HEK293 (cell line): ENCODE results near the gene THAP4.

Experiments
- CTCF ChIA-PET: fragments of 350-600 bp; formaldehyde crosslinking; extraction: SDS; loops from one replicate; lab custom pipeline; 2021; ENCODE audit warnings: antibody characterized with exemption; lab: Yijun Ruan, JAX
- POLR2A ChIA-PET: fragments of 300-600 bp; formaldehyde crosslinking; extraction: SDS; loops from one replicate; lab custom pipeline; 2020; ENCODE audit warnings: antibody characterized with exemption, inconsistent platforms; lab: Yijun Ruan, JAX
- H3K27ac ChIP-seq: fragments of 200-500 bp; sonication (Bioruptor generic); 2 replicates; pipeline ENCODE4 v1.5.1; 2014; ENCODE audit warnings: low read depth, low read length, control low read depth, inconsistent platforms; ENCODE audit errors: extremely low read depth
- H3K36me3 ChIP-seq, 2 experiments: fragments of 200-500 bp in 1 of 2; sonication (Bioruptor generic) in 1 of 2; 1 replicate in 1 of 2; 2 replicates in 1 of 2; pipeline ENCODE4 v1.5.1; 2014 to 2017; ENCODE audit warnings: inconsistent platforms in 2 of 2, low read length in 2 of 2; ENCODE audit not compliant: control insufficient read depth in 2 of 2, insufficient read depth in 1 of 2
- H3K4me1 ChIP-seq: fragments of 200-500 bp; sonication (Bioruptor generic); 2 replicates; pipeline ENCODE4 v1.5.1; 2014; ENCODE audit warnings: mild to moderate bottlenecking, low read length, inconsistent platforms; ENCODE audit not compliant: control insufficient read depth, insufficient read depth
- H3K4me3 ChIP-seq: 2 replicates; pipeline ENCODE4 v1.5.1; 2011; ENCODE audit warnings: low read depth, mild to moderate bottlenecking, control low read depth, low read length, moderate library complexity
- H3K9me3 ChIP-seq: fragments of 200-500 bp; sonication (Bioruptor generic); 2 replicates; pipeline ENCODE4 v1.5.1; 2014; ENCODE audit warnings: low read depth, low read length, inconsistent platforms; ENCODE audit not compliant: control insufficient read depth, insufficient read depth
- GLI2 ChIP-seq: fragments of 450-650 bp; formaldehyde crosslinking; IDR thresholded peaks from 2 replicates; pipeline ENCODE4; 2017; ENCODE audit warnings: missing biosample characterization, missing genetic modification characterization, low read depth, borderline replicate concordance
- GLIS2 ChIP-seq: fragments of 450-650 bp; formaldehyde crosslinking; IDR thresholded peaks from 2 replicates; pipeline ENCODE4 v1.5.1; 2016; ENCODE audit warnings: missing biosample characterization, missing genetic modification characterization
- SP7 ChIP-seq: fragments of 450-650 bp; formaldehyde crosslinking; IDR thresholded peaks from 2 replicates; pipeline ENCODE4 v1.5.1; 2016; ENCODE audit warnings: missing biosample characterization, missing genetic modification characterization
- ZBTB1 ChIP-seq: fragments of 450-650 bp; formaldehyde crosslinking; IDR thresholded peaks from 2 replicates; pipeline ENCODE4 v1.5.1; 2016; ENCODE audit warnings: missing biosample characterization, missing genetic modification characterization
- ZNF140 ChIP-seq: fragments of 450-650 bp; formaldehyde crosslinking; IDR thresholded peaks from 2 replicates; pipeline ENCODE4 v1.5.1; 2016; ENCODE audit warnings: missing biosample characterization, missing genetic modification characterization
- ZNF146 ChIP-seq: fragments of 450-650 bp; formaldehyde crosslinking; IDR thresholded peaks from 2 replicates; pipeline ENCODE4 v1.5.1; 2016; ENCODE audit warnings: missing biosample characterization, missing genetic modification characterization
- ZNF37A ChIP-seq: fragments of 450-650 bp; IDR thresholded peaks from 2 replicates; pipeline ENCODE4 v1.5.1; 2018; ENCODE audit warnings: missing biosample characterization, missing genetic modification characterization
- ZNF404 ChIP-seq: fragments of 450-650 bp; formaldehyde crosslinking; IDR thresholded peaks from 2 replicates; pipeline ENCODE4 v1.5.1; 2017; ENCODE audit warnings: missing biosample characterization, missing genetic modification characterization
- ZNF558 ChIP-seq: fragments of 450-650 bp; formaldehyde crosslinking; IDR thresholded peaks from 2 replicates; pipeline ENCODE4 v1.5.1; 2016; ENCODE audit warnings: missing biosample characterization, missing genetic modification characterization
- ZNF664 ChIP-seq: fragments of 450-650 bp; formaldehyde crosslinking; IDR thresholded peaks from 2 replicates; pipeline ENCODE4 v1.5.1; 2016; ENCODE audit warnings: missing biosample characterization, missing genetic modification characterization
- TF ChIP-seq, protein P1 (sequence below): fragments of 450-650 bp; formaldehyde crosslinking; IDR thresholded peaks from 2 replicates; pipeline ENCODE4 v1.5.1; 2016; ENCODE audit warnings: missing biosample characterization, missing genetic modification characterization

The THAP4 gene

DNA sequence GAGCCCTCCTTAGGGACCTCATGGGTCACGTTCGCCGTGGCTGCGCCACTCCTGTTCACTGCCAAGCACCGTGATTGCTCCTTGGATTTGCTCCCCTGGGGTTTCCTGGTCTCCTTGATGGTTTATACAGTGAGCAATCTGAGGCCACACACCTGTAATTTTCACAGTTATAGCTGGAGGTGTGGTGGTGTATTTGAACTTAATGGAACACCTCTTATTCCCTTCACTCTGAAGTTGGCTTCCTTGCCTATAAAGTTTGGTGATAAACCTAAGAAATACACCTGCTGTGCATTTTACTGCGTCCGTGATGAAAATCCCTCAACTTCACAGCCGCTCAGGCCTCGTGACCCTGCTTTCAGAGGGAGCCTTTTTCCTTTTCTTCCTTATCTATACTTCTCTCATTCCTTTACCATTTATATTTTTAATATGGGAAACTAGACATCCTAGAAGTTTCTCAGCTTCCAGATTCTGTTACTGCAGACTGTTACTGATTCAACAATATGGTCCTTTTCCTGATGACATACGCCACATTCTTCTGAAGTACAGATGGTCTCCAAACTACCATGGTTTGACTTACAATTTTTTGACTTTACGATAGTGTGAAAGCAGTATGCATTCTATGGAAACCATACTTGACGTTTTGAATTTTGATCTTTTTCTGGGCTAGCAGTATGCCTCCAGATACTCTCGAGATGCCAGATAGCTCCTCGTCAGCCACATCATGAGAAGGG, 9.1 kb upstream of the THAP4 start:
- POLR2A ChIA-PET, result interaction anchor here (0.5 kb wide), 1 partner anchor 179 kb away, joined by 6 read pairs; no protein-coding TSS in a partner anchor
- Histone ChIP-seq H3K4me1 (no peaks in the 10 kb centered on the region), H3K27ac (no peak overlapping the region), H3K9me3 (no peaks in the 10 kb centered on the region), H3K36me3 (peaks cover 0 to 16% of the 10 kb centered on the region in 2 experiments; a peak in 2 of 3 replicates), H3K4me3 (no peak overlapping the region)
- TF ChIP-seq ZNF146 (tag by site-specific recombination) (no peak), SP7 (0 out of 2 replicates have a peak, but pooled peaks have one; percentile 3)
- CTCF ChIA-PET, result interaction anchor here (0.6 to 1.9 kb wide), 3 partner anchors 8 to 221 kb away, joined by 3 to 6 read pairs (median 4); partner anchors contain the start of gene ATG4B

DNA sequence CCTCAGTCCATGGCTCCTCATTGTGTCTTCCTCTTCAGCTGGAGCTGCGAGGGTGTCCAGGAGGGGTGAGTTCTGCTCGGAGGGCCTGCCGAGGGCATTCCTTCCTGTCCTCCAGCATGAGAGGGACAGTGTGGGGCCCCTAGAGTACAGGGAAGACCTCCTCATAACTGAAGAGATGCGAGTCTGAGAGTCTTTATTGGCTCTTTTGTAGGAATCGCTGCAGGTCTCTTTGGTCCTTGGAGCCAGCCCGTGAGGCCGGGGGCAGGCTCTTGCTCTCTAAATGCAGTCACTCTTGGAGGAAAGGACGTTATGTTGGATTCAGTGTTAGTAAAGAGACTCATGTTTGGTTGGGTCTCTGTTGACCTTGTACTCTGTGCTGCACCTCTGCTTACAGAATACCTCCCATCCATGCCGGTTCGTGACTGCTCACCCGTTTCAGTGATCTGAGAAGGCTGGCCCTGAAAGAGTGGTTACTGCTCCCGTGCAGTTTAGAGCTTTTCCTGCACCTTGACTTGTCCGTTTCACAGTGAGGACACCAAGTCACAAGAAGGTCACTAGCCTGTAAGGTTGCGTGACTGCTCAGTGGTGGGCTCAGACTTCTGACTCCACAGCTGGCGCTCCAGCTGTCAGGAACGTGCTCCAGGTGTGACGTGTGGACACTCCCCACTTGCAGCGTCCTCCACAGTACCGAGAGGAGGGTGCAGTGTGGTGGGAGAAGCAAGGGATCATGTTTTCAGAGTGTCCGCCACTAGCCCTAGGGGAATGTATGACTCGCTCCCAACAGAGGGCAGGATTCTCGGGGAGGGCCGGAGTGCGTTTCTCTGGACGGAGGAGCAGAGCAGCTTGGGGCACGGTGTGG, 8.3 kb upstream of the THAP4 start:
- Histone ChIP-seq H3K27ac (no peak overlapping the region), H3K36me3 (peaks cover 0 to 14% of the 10 kb centered on the region in 2 experiments; a peak in 2 of 3 replicates), H3K9me3 (no peaks in the 10 kb centered on the region), H3K4me3 (no peak overlapping the region), H3K4me1 (no peaks in the 10 kb centered on the region)
- ChIA-PET CTCF (interaction anchor here (1.5 kb wide), 1 partner anchor 233 kb away, joined by 5 read pairs; no protein-coding TSS in a partner anchor), POLR2A (interaction anchor here (0.6 kb wide), 1 partner anchor 224 kb away, joined by 5 read pairs; no protein-coding TSS in a partner anchor)
- TF ChIP-seq, protein P1, sequence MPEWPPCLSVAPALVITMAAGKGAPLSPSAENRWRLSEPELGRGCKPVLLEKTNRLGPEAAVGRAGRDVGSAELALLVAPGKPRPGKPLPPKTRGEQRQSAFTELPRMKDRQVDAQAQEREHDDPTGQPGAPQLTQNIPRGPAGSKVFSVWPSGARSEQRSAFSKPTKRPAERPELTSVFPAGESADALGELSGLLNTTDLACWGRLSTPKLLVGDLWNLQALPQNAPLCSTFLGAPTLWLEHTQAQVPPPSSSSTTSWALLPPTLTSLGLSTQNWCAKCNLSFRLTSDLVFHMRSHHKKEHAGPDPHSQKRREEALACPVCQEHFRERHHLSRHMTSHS, result no peak
- TF ChIP-seq SP7, result 0 out of 2 replicates have a peak, but pooled peaks have one; percentile 18

DNA sequence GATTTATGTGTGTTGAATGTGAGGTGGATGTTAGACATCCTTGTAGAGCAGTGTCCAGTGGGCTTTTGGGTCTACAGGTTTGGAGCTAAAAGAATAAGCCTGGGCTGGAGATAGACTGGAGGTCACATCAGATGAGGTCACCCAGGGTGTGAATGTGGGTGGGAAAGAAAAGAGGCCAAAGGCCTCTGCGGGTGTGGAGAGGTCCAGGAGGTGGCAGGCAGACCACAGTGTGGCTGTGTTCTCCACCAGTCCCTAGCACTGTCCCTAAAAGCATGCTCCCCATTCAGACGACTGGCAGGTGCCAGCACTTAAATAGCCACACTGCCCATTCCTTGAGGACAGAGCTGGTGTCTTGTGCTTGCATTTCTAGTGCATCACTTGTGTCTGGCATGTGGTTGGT, 4.7 kb upstream of the THAP4 start:
- TF ChIP-seq ZNF558 (no peak), GLIS2 (tag by site-specific recombination) (0 out of 2 replicates have a peak, but pooled peaks have one; percentile 14)
- Histone ChIP-seq H3K27ac (no peak overlapping the region), H3K36me3 (peaks cover 0 to 27% of the 10 kb centered on the region in 2 experiments; a peak in 2 of 3 replicates), H3K4me1 (no peaks in the 10 kb centered on the region), H3K4me3 (no peak overlapping the region), H3K9me3 (no peaks in the 10 kb centered on the region)
- POLR2A ChIA-PET, result interaction anchor here (0.6 to 0.9 kb wide), 2 partner anchors 10 to 349 kb away, joined by 3 to 4 read pairs; no protein-coding TSS in a partner anchor
- CTCF ChIA-PET, result no interaction called here

DNA sequence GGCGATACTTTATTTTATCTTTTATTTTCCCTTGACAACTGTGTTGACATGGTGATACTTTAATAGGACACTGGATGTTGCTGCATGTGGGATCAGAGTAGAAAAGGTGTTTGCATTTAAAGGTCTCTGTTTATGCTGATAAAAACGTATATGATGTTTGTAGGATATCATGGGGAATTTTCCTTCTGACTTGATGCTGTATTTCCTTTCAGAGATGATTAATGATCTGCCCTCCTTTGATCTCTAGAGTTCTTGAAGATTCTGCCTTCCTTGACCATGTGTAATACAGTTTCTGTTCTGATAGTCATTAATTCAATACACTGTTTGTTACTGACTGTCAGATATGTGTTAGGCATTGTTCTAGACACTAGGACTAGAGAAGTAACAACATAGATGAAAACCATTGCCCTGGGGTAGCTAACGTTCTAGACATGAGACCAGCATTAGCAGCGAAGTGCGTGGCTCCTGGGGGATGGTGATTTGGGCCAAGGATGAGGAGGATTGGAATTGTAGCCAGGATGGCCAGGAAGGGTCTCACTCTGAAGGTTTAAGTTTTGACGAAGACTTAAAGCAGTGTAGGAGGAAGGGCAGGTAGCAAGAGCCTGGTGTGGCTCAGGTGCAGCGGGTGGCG, 3.3 kb upstream of the THAP4 start:
- Histone ChIP-seq H3K4me1 (no peaks in the 10 kb centered on the region), H3K36me3 (peaks cover 0 to 23% of the 10 kb centered on the region in 2 experiments; a peak in 2 of 3 replicates), H3K27ac (no peak overlapping the region), H3K4me3 (no peak overlapping the region), H3K9me3 (no peaks in the 10 kb centered on the region)
- no peak for TF ChIP-seq GLI2 (tag by site-specific recombination)
- TF ChIP-seq ZBTB1 (tag by site-specific recombination), result no peak
- no peak for TF ChIP-seq ZNF664 (tag by site-specific recombination)
- TF ChIP-seq ZNF37A (tag by site-specific recombination), result no peak
- TF ChIP-seq ZNF140 (tag by site-specific recombination), result no peak
- TF ChIP-seq ZNF404, result no peak
- ChIA-PET CTCF (interaction anchor here (0.6 kb wide), 1 partner anchor 134 kb away, joined by 4 read pairs; no protein-coding TSS in a partner anchor), POLR2A (no interaction called here)
